GM12878 (cell line): ENCODE data around the gene EPB41L2. TPM values are rescaled to one million over a fixed set of nuclear protein-coding genes. Genes with fewer than 3 reads are reported as not detected.

Experiments
- ATAC-seq: fragments of 200-7000 bp; cut with Tn5 transposase; 3 replicates; pipeline ENCODE4 v1.9.1; 2020; ENCODE audit warnings: mild to moderate bottlenecking, moderate library complexity
- BruUV-seq: library from RNA; stranded (reverse); fragments of 400-500 nt; replicated peaks from 2 replicates; lab custom pipeline; 2021; lab: Mats Ljungman, UMichigan
- CTCF ChIA-PET: fragments of 300-600 bp; sonication (Branson Sonifier 250); formaldehyde crosslinking; extraction: SDS; loops from one replicate; lab custom pipeline; 2021; ENCODE audit warnings: inconsistent platforms; lab: Yijun Ruan, JAX
- POLR2A ChIA-PET: fragments of 350-600 bp; formaldehyde crosslinking; extraction: SDS; loops from one replicate; lab custom pipeline; 2021; ENCODE audit warnings: inconsistent platforms; lab: Charles Lee
- RAD21 ChIA-PET: fragments of 300-600 bp; sonication (Branson Sonifier 250); formaldehyde crosslinking; loops from one replicate; lab custom pipeline; 2023; ENCODE audit warnings: antibody characterized with exemption; ENCODE audit not compliant: unreplicated experiment; lab: Charles Lee
- SMC1A ChIA-PET: fragments of 300-600 bp; sonication (Branson Sonifier 250); formaldehyde crosslinking; loops from one replicate; lab custom pipeline; 2023; ENCODE audit not compliant: unreplicated experiment, uncharacterized antibody; lab: Charles Lee
- DNase-seq: peaks from one replicate; pipeline ENCODE4 v3.0.0-alpha.2; 2011; ENCODE audit warnings: low read depth, low spot score
- FAIRE-seq: peaks from 3 replicates; lab custom pipeline; 2011; peaks lifted over from hg19 to GRCh38; lab: Jason Lieb, UNC
- H2AFZ ChIP-seq: 2 replicates; pipeline ENCODE4 v1.6.0; 2011; ENCODE audit warnings: low read depth, low read length, control low read depth; ENCODE audit not compliant: control insufficient read depth
- H3K27ac ChIP-seq: 2 replicates; pipeline ENCODE4 v1.5.1; 2011; ENCODE audit warnings: control low read depth; ENCODE audit not compliant: control insufficient read depth, insufficient read depth
- H3K27me3 ChIP-seq, 2 experiments: replicated peaks in 1 of 2; 2 replicates each; pipeline versions ENCODE4 v1.6.0 to v1.6.1; 2011; ENCODE audit warnings: low read length in 1 of 2; ENCODE audit not compliant: control insufficient read depth in 2 of 2, insufficient read depth in 2 of 2
- H3K36me3 ChIP-seq, 2 experiments: 2 replicates each; pipeline ENCODE4 v1.5.1; 2011; ENCODE audit warnings: low read length in 1 of 2; ENCODE audit not compliant: control insufficient read depth in 2 of 2, insufficient read depth in 2 of 2
- H3K4me1 ChIP-seq: 2 replicates; pipeline ENCODE4 v1.6.1; 2011; ENCODE audit warnings: mild to moderate bottlenecking, low read length, moderate library complexity, mixed read lengths; ENCODE audit not compliant: control insufficient read depth, insufficient read depth
- H3K4me2 ChIP-seq: 2 replicates; pipeline ENCODE4 v1.6.0; 2011; ENCODE audit warnings: control low read depth; ENCODE audit not compliant: control insufficient read depth, insufficient read depth
- H3K4me3 ChIP-seq: fragments of 200-600 bp; sonication (generic); 2 replicates; pipeline ENCODE4 v1.5.1; 2016
- H3K79me2 ChIP-seq: 2 replicates; pipeline ENCODE4 v1.6.0; 2011; ENCODE audit warnings: low read length; ENCODE audit not compliant: control insufficient read depth, insufficient read depth
- H3K9ac ChIP-seq: 2 replicates; pipeline ENCODE4 v1.8.0; 2011; ENCODE audit warnings: low read length, control low read depth, mixed read lengths; ENCODE audit not compliant: control insufficient read depth, insufficient read depth
- H3K9me3 ChIP-seq: replicated peaks from 3 replicates; pipeline ENCODE4 v1.5.1; 2011; ENCODE audit warnings: mild to moderate bottlenecking, low read length; ENCODE audit not compliant: control insufficient read depth, insufficient read depth
- H4K20me1 ChIP-seq: 2 replicates; pipeline ENCODE4 v1.6.0; 2011; ENCODE audit not compliant: control insufficient read depth, insufficient read depth
- EGR1 ChIP-seq, 2 experiments: IDR thresholded peaks; 1 replicate in 1 of 2; 2 replicates in 1 of 2; pipeline ENCODE4 v1.6.1; 2011 to 2012; ENCODE audit warnings: low read depth in 2 of 2, low read length in 2 of 2, borderline replicate concordance in 1 of 2, mild to moderate bottlenecking in 1 of 2, moderate library complexity in 1 of 2
- FOXK2 ChIP-seq: fragments of 450-650 bp; IDR thresholded peaks from 2 replicates; pipeline ENCODE4 v1.6.1; 2017; ENCODE audit warnings: mild to moderate bottlenecking, moderate library complexity
- RAD21 ChIP-seq: IDR thresholded peaks from 2 replicates; pipeline ENCODE4 v1.6.1; 2011; ENCODE audit warnings: mild to moderate bottlenecking, low read depth, low read length, moderate library complexity; ENCODE audit not compliant: insufficient read depth
- SMC3 ChIP-seq: IDR thresholded peaks from 2 replicates; pipeline ENCODE4 v1.6.1; 2011; ENCODE audit warnings: low read length, improper control_type of control experiment, borderline replicate concordance
- TCF3 ChIP-seq: IDR thresholded peaks from 2 replicates; pipeline ENCODE4 v1.6.1; 2012; ENCODE audit warnings: low read depth, mild to moderate bottlenecking, low read length, borderline replicate concordance; ENCODE audit not compliant: insufficient read depth
- WRNIP1 ChIP-seq: IDR thresholded peaks from 2 replicates; pipeline ENCODE4 v1.6.1; 2011; ENCODE audit warnings: low read depth, low read length, improper control_type of control experiment, borderline replicate concordance
- YBX1 ChIP-seq: fragments of 450-650 bp; IDR thresholded peaks from 2 replicates; pipeline ENCODE4 v1.6.1; 2016; ENCODE audit warnings: antibody characterized with exemption
- ZZZ3 ChIP-seq: IDR thresholded peaks from 2 replicates; pipeline ENCODE4 v1.6.1; 2011; ENCODE audit warnings: low read depth; ENCODE audit not compliant: control insufficient read depth, insufficient read length
- WGBS: methylation state at CpG from one replicate; pipeline ENCODE4 v1.1.6; 2016; ENCODE audit warnings: low lambda C conversion rate; ENCODE audit not compliant: insufficient replicate concordance, insufficient coverage; ENCODE audit errors: missing lambda C conversion rate; 5-methylcytosine and 5-hydroxymethylcytosine counted together
- in situ Hi-C: fragments of 300-500 bp; cut with MboI; formaldehyde crosslinking; loops from 9 replicates; pipeline ENCODE4 v1.14.3; 2018; ENCODE audit warnings: mixed read lengths
- intact Hi-C: fragments of 100-400 bp; cut with micrococcal nuclease; formaldehyde crosslinking; loops from one replicate; pipeline ENCODE4 v1.14.2; 2022; ENCODE audit not compliant: unreplicated experiment
- polyA plus RNA-seq, 11 experiments: library from polyadenylated mRNA; depleted of rRNA in 4 of 11; unstranded in 6 of 11; stranded (reverse) in 5 of 11; fragments of >200 nt; fragmentation: Nextera tagmentation in 4 of 11; fragmentation: Illumina TruSeq in 1 of 11; extraction: Ambion mirVana in 4 of 11; extraction: Trizol in 1 of 11; gene quantifications; 1 replicate in 1 of 11; 2 replicates in 10 of 11; pipeline versions ENCODE4 v1.2.1 to v1.2.3, GENCODE V29; 2011 to 2016; ENCODE audit warnings: inconsistent platforms in 2 of 11, missing spikeins in 2 of 11, low read depth in 1 of 11
- total RNA-seq, 4 experiments: library from RNA; depleted of rRNA in 3 of 4; stranded (reverse); fragments of >200 nt in 3 of 4; fragmentation: Illumina TruSeq in 1 of 4; extraction: Trizol in 1 of 4; gene quantifications; 2 replicates each; pipeline versions ENCODE4 v1.2.1 to v1.2.3, GENCODE V29; 2013 to 2021
- TF ChIP-seq, protein P1 (sequence below): fragments of 450-650 bp; conservative IDR thresholded peaks from 2 replicates; pipeline ENCODE4 v1.6.1; 2017; ENCODE audit warnings: mild to moderate bottlenecking, moderate library complexity
- TF ChIP-seq, protein P2 (sequence below): fragments of 450-650 bp; IDR thresholded peaks from 2 replicates; pipeline ENCODE4 v1.6.1; 2016; ENCODE audit warnings: mild to moderate bottlenecking
- TF ChIP-seq, protein P3 (sequence below): fragments of 450-650 bp; IDR thresholded peaks from 2 replicates; pipeline ENCODE4 v1.6.1; 2016; ENCODE audit warnings: mild to moderate bottlenecking, moderate library complexity, borderline replicate concordance
- TF ChIP-seq, protein P4 (sequence below), 3 experiments: IDR thresholded peaks in 2 of 3; conservative IDR thresholded peaks in 1 of 3; 2 replicates each; pipeline ENCODE4 v1.5.1; 2011; ENCODE audit warnings: low read depth in 3 of 3, low read length in 3 of 3, mild to moderate bottlenecking in 3 of 3, control low read depth in 2 of 3, moderate library complexity in 2 of 3, inconsistent platforms in 1 of 3, mixed read lengths in 1 of 3; ENCODE audit not compliant: control insufficient read depth in 2 of 3, insufficient read depth in 1 of 3; ENCODE audit errors: extremely low read depth in 1 of 3

The EPB41L2 gene
- total and polyA plus RNA-seq, 10 of the 15 experiments (the other 5 are each of a cell fraction or from before 2014, with no cell fraction given): 7.4 to 41.6 (median 19.0) TPM

DNA sequence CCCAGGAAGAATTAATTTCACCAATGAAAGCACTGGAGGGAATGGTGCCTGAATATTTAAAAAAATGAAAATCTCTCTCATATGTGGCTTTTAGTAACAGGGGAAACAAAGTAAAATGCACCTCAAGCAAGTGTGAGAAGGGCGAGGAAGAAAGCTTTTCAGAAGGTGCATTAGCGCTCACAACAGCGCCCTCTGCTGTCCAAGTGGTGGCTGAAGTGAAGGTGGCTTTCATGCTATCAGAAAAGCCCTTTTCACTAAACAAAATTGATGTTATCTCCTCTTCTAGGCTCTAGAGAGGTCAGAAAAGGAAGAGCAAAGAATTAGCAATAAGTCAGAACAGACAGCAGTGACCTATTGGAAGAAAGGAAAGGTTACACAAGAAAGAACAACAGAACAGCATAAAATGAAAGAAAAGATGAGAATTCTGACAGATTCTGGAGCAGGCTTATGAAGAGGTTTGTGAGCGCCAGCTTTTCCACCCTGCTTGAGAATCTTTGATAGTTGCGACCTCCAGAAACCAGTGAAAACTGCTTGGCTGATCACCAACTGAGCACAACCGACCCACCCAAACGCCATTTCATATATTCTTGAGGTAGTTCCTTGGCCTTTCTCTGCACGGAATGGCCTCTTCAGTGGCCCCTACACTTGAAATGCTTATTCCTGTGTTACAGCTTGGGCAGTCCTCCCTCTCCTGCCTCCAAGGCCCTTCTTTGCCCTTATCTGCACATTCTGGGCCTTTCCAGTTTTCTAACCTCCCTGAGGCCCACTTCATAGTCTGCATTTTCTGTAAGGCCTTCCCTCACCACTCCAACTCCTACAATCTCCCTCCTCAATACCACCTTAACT is 190.6 kb downstream of the EPB41L2 start:
- Histone ChIP-seq H3K9me3 (no peaks in the 10 kb centered on the region), H2AFZ (no peak overlapping the region), H3K27ac (no peak overlapping the region), H3K79me2 (no peaks in the 10 kb centered on the region), H3K4me3 (no peak overlapping the region), H3K27me3 (no peaks in the 10 kb centered on the region), H3K4me1 (no peaks in the 10 kb centered on the region), H4K20me1 (no peaks in the 10 kb centered on the region), H3K9ac (no peak overlapping the region), H3K4me2 (no peak overlapping the region), H3K36me3 (no peaks in the 10 kb centered on the region; a peak in 1 of 4 replicates)
- DNase-seq (no peak), ATAC-seq (peak; percentile 93), FAIRE-seq (peak; percentile 93)
- in situ Hi-C loops (no loop called here), intact Hi-C loops (loop anchor here (2.0 kb wide), 1 partner anchor 550 kb away; no protein-coding TSS in a partner anchor)
- ChIA-PET CTCF (interaction anchor here (0.6 to 4.3 kb wide), 33 partner anchors 10 to 797 kb away, joined by 3 to 35 read pairs (median 4); no protein-coding TSS in a partner anchor), SMC1A (interaction anchor here (0.7 to 2.5 kb wide), 11 partner anchors 10 to 825 kb away, joined by 3 to 12 read pairs (median 3); no protein-coding TSS in a partner anchor), RAD21 (interaction anchor here (1.0 to 1.5 kb wide), 3 partner anchors 174 to 578 kb away, joined by 4 to 6 read pairs (median 5); no protein-coding TSS in a partner anchor), POLR2A (no interaction called here)
- no TSS peak for BruUV-seq
- WGBS: 62% methylated on average over 8 of the region's 8 CpGs
- TF ChIP-seq WRNIP1 (no peak), EGR1 (IDR thresholded peaks at IDR 0.05; ENCODE audit: borderline replicate concordance in 1 of 2, low read depth in 2 of 2, low read length in 2 of 2) (no peak), RAD21 (peak; percentile 66), FOXK2 (no peak), YBX1 (no peak), ZZZ3 (no peak), TCF3 (no peak), SMC3 (peak; percentile 87)
- TF ChIP-seq, protein P1, sequence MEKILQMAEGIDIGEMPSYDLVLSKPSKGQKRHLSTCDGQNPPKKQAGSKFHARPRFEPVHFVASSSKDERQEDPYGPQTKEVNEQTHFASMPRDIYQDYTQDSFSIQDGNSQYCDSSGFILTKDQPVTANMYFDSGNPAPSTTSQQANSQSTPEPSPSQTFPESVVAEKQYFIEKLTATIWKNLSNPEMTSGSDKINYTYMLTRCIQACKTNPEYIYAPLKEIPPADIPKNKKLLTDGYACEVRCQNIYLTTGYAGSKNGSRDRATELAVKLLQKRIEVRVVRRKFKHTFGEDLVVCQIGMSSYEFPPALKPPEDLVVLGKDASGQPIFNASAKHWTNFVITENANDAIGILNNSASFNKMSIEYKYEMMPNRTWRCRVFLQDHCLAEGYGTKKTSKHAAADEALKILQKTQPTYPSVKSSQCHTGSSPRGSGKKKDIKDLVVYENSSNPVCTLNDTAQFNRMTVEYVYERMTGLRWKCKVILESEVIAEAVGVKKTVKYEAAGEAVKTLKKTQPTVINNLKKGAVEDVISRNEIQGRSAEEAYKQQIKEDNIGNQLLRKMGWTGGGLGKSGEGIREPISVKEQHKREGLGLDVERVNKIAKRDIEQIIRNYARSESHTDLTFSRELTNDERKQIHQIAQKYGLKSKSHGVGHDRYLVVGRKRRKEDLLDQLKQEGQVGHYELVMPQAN: no peak
- TF ChIP-seq, protein P2, sequence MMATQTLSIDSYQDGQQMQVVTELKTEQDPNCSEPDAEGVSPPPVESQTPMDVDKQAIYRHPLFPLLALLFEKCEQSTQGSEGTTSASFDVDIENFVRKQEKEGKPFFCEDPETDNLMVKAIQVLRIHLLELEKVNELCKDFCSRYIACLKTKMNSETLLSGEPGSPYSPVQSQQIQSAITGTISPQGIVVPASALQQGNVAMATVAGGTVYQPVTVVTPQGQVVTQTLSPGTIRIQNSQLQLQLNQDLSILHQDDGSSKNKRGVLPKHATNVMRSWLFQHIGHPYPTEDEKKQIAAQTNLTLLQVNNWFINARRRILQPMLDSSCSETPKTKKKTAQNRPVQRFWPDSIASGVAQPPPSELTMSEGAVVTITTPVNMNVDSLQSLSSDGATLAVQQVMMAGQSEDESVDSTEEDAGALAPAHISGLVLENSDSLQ: no peak
- TF ChIP-seq, protein P3, sequence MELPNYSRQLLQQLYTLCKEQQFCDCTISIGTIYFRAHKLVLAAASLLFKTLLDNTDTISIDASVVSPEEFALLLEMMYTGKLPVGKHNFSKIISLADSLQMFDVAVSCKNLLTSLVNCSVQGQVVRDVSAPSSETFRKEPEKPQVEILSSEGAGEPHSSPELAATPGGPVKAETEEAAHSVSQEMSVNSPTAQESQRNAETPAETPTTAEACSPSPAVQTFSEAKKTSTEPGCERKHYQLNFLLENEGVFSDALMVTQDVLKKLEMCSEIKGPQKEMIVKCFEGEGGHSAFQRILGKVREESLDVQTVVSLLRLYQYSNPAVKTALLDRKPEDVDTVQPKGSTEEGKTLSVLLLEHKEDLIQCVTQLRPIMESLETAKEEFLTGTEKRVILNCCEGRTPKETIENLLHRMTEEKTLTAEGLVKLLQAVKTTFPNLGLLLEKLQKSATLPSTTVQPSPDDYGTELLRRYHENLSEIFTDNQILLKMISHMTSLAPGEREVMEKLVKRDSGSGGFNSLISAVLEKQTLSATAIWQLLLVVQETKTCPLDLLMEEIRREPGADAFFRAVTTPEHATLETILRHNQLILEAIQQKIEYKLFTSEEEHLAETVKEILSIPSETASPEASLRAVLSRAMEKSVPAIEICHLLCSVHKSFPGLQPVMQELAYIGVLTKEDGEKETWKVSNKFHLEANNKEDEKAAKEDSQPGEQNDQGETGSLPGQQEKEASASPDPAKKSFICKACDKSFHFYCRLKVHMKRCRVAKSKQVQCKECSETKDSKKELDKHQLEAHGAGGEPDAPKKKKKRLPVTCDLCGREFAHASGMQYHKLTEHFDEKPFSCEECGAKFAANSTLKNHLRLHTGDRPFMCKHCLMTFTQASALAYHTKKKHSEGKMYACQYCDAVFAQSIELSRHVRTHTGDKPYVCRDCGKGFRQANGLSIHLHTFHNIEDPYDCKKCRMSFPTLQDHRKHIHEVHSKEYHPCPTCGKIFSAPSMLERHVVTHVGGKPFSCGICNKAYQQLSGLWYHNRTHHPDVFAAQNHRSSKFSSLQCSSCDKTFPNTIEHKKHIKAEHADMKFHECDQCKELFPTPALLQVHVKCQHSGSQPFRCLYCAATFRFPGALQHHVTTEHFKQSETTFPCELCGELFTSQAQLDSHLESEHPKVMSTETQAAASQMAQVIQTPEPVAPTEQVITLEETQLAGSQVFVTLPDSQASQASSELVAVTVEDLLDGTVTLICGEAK: no peak
- TF ChIP-seq, protein P4, sequence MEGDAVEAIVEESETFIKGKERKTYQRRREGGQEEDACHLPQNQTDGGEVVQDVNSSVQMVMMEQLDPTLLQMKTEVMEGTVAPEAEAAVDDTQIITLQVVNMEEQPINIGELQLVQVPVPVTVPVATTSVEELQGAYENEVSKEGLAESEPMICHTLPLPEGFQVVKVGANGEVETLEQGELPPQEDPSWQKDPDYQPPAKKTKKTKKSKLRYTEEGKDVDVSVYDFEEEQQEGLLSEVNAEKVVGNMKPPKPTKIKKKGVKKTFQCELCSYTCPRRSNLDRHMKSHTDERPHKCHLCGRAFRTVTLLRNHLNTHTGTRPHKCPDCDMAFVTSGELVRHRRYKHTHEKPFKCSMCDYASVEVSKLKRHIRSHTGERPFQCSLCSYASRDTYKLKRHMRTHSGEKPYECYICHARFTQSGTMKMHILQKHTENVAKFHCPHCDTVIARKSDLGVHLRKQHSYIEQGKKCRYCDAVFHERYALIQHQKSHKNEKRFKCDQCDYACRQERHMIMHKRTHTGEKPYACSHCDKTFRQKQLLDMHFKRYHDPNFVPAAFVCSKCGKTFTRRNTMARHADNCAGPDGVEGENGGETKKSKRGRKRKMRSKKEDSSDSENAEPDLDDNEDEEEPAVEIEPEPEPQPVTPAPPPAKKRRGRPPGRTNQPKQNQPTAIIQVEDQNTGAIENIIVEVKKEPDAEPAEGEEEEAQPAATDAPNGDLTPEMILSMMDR (IDR thresholded peaks at IDR 0.05 in 2 of 3, conservative IDR thresholded peaks at IDR 0.05 in 1 of 3; ENCODE audit: control insufficient read depth in 2 of 3, extremely low read depth in 1 of 3, insufficient read depth in 1 of 3, low read depth in 3 of 3, low read length in 3 of 3): peak; percentile 81 to 92 (median 90)
